K562 (cell line): Measurements from ENCODE around the gene FRMD4A.

ENCODE experiments used
- ARNT ChIP-seq, 2 experiments: fragments of 450-650 bp; IDR thresholded peaks; 2 replicates each; pipeline ENCODE4 v1.6.1; 2016; ENCODE audit warnings: mild to moderate bottlenecking in 1 of 2
- BMI1 ChIP-seq: fragments of 150-350 bp; IDR thresholded peaks from 2 replicates; pipeline ENCODE4 v1.6.1; 2014; ENCODE audit warnings: low read length
- CBX1 ChIP-seq: sonication (generic); IDR thresholded peaks from 2 replicates; pipeline ENCODE4 v1.6.1; 2016; ENCODE audit warnings: antibody characterized with exemption, low read depth, mild to moderate bottlenecking
- CBX5 ChIP-seq: IDR thresholded peaks from 2 replicates; pipeline ENCODE4 v1.6.1; 2014; ENCODE audit warnings: low read depth, borderline replicate concordance
- EGR1 ChIP-seq: fragments of 450-650 bp; conservative IDR thresholded peaks from 2 replicates; pipeline ENCODE4 v1.6.1; 2017; ENCODE audit warnings: mild to moderate bottlenecking
- EWSR1 ChIP-seq: fragments of 450-650 bp; IDR thresholded peaks from 2 replicates; pipeline ENCODE4 v1.6.1; 2018; ENCODE audit warnings: borderline replicate concordance, mild to moderate bottlenecking, low read depth, moderate library complexity; ENCODE audit not compliant: partially characterized antibody
- HDAC2 ChIP-seq: fragments of 450-650 bp; IDR thresholded peaks from 2 replicates; pipeline ENCODE4 v1.6.1; 2016; ENCODE audit warnings: mild to moderate bottlenecking
- NFYB ChIP-seq: IDR thresholded peaks from 2 replicates; pipeline ENCODE4 v1.6.1; 2011; ENCODE audit warnings: mild to moderate bottlenecking, moderate library complexity; ENCODE audit not compliant: insufficient read length; ENCODE audit errors: extremely low read depth
- TF ChIP-seq, protein P1 (sequence below): conservative IDR thresholded peaks from 2 replicates; pipeline ENCODE4 v1.6.1; 2011; ENCODE audit warnings: low read depth, mild to moderate bottlenecking, low read length; ENCODE audit not compliant: control insufficient read depth
- TF ChIP-seq, protein P2 (sequence below), 3 experiments: IDR thresholded peaks in 2 of 3; conservative IDR thresholded peaks in 1 of 3; 2 replicates each; pipeline ENCODE4 v1.5.1; 2011 to 2012; ENCODE audit warnings: low read length in 3 of 3, mild to moderate bottlenecking in 3 of 3, control low read depth in 2 of 3, improper control_type of control experiment in 1 of 3, inconsistent platforms in 1 of 3, low read depth in 1 of 3, mixed read lengths in 1 of 3, moderate library complexity in 1 of 3; ENCODE audit not compliant: insufficient read depth in 2 of 3

DNA sequence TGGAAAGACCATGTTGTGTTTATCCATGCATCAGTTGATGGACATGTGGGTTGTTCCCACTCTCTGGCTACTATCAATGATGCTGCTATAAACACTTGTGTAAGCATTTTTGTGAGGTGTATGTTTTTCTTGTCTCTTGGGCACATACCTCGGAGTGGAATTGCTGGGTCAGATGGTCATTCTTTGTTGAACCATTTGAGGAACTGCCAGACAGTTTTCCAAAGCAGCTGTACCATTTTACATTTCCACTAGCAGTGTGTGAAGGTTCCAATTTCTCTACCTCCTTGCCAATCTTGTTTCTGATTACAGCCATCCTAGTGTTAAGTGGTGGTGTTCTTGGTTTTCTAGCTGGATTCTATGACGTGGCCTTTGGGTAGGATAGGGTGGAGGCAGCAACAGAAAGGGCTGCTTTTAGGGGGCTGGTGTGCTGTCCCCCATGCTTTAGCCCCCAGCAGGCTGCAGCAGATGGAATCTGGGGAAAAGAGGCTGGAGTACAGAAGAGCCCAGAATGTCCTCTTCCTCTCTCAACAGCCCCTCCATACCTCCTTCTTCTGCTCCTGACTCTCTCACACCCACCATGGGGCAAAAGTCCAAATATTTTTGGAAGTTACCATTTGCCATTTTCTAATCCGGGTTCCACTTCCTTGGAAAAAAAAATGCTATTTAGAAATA lies 352.7 kb downstream of the FRMD4A start:
- TF ChIP-seq, protein P1, sequence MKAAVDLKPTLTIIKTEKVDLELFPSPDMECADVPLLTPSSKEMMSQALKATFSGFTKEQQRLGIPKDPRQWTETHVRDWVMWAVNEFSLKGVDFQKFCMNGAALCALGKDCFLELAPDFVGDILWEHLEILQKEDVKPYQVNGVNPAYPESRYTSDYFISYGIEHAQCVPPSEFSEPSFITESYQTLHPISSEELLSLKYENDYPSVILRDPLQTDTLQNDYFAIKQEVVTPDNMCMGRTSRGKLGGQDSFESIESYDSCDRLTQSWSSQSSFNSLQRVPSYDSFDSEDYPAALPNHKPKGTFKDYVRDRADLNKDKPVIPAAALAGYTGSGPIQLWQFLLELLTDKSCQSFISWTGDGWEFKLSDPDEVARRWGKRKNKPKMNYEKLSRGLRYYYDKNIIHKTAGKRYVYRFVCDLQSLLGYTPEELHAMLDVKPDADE: no peak
- TF ChIP-seq BMI1: no peak
- no peak for TF ChIP-seq EGR1
- TF ChIP-seq NFYB: no peak
- TF ChIP-seq, protein P2, sequence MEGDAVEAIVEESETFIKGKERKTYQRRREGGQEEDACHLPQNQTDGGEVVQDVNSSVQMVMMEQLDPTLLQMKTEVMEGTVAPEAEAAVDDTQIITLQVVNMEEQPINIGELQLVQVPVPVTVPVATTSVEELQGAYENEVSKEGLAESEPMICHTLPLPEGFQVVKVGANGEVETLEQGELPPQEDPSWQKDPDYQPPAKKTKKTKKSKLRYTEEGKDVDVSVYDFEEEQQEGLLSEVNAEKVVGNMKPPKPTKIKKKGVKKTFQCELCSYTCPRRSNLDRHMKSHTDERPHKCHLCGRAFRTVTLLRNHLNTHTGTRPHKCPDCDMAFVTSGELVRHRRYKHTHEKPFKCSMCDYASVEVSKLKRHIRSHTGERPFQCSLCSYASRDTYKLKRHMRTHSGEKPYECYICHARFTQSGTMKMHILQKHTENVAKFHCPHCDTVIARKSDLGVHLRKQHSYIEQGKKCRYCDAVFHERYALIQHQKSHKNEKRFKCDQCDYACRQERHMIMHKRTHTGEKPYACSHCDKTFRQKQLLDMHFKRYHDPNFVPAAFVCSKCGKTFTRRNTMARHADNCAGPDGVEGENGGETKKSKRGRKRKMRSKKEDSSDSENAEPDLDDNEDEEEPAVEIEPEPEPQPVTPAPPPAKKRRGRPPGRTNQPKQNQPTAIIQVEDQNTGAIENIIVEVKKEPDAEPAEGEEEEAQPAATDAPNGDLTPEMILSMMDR (IDR thresholded peaks at IDR 0.05 in 2 of 3, conservative IDR thresholded peaks at IDR 0.05 in 1 of 3; ENCODE audit: insufficient read depth in 2 of 3, low read depth in 1 of 3, low read length in 3 of 3): no peak
- no peak for TF ChIP-seq HDAC2
- no peak for TF ChIP-seq CBX5
- no peak for TF ChIP-seq ARNT (IDR thresholded peaks at IDR 0.05)
- TF ChIP-seq EWSR1: no peak
- no peak for TF ChIP-seq CBX1
